ENCODE measurements around the gene RHOBTB1.
"Not testable (repeated sequence)": the region's sequence is repeated elsewhere in the genome, so short reads cannot be mapped to it uniquely, and the experiment has no call there.

The RHOBTB1 gene

GRCh38 chr10:60940446-60940845 is 3.5 kb downstream of the RHOBTB1 start:
- no peak for DNase-seq

- no peak for DNase-seq
Measured at GRCh38 chr10:60937784-60938654, 6.0 kb downstream of the RHOBTB1 start.

GRCh38 chr10:60937022-60937421 is 7.0 kb downstream of the RHOBTB1 start:
- no peak for DNase-seq

DNA sequence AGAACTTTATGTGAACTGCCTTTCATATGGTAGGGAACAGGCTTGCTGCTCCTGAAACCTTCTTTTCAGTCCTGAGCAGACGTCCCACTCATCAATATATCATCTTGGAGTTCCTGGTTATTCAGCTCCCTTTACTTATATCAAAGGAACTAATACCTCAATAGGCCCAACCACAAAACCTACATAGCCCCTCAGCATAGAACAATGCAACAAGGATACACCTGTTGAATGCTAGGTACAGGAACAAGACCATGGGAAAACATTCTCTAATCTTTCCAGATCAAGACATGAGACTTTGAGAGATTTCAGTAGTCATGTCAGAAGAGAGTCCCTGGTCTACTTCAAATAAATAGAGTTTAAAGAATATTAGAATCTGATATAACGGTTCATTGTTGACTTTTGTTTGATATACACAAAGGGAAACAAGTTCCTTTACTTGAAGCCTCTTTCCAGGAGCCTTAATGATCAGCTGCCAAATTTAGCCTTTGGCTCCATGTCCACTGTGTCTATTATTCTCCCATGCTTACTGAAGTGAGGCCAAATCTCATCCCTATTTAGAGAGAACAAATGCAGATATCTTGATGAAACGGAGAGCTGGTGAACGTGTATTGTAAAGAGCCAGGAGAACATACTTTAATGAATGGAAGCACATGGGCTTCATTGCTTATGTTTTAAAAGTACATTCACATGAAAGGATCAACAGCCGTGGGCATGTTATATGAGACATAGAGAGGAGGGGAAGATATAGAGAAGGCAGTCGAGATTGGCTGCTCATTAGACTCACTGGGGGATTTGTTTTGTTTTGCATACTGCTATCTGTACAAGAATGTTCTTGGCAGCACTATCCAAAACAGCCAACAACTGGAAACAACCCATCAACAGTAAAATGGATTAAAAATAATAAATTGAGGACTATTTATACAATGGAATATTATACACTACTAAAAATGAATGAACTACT is 9.5 kb downstream of the RHOBTB1 start:
- DNase-seq = no peak

DNA sequence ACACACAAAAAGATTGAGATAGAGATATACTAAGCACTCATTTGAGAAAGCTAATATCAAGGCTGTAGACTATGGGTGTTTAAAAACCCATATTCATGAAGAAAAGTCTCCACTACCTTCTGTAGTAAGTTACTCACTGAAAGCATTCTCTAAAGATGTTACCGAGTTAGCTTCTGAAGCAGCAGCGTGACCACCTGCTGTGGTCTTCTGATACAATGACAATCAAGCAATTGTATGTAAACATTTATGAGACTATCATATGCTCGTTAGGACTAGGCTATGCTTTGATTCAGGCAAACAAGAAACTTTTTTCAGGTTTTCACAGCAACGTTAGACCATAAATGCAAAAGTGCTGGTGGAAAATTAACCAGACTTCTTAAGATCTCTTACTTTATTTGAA is 11.2 kb downstream of the RHOBTB1 start:
- DNase-seq = no peak

GRCh38 chr10:60930237-60930636 is 13.7 kb downstream of the RHOBTB1 start:
- no peak for DNase-seq

DNA sequence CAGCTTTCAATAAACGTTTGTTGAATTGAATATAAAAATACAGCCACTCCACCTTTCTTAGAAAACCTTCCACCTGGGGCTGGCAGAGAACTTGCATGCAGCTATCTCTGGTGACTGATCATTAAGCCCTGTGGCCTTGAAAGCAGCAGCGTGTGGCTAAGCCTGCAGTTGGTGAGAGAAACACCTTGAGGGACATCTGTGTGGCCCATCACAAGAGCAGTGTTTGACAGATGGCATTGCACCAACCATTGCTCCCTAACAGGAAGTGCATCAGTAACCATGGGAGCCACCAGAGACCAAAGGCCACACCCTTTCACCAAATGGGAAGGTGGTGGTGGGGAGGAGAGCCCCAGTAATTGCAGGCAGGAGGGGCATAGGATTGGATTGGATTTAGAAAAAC is 22.4 kb downstream of the RHOBTB1 start:
- DNase-seq = no peak

- no peak for DNase-seq
Measured at GRCh38 chr10:60920479-60920878, 23.5 kb downstream of the RHOBTB1 start.

- DNase-seq = no peak
Measured at GRCh38 chr10:60919551-60919950, 24.4 kb downstream of the RHOBTB1 start.

DNA sequence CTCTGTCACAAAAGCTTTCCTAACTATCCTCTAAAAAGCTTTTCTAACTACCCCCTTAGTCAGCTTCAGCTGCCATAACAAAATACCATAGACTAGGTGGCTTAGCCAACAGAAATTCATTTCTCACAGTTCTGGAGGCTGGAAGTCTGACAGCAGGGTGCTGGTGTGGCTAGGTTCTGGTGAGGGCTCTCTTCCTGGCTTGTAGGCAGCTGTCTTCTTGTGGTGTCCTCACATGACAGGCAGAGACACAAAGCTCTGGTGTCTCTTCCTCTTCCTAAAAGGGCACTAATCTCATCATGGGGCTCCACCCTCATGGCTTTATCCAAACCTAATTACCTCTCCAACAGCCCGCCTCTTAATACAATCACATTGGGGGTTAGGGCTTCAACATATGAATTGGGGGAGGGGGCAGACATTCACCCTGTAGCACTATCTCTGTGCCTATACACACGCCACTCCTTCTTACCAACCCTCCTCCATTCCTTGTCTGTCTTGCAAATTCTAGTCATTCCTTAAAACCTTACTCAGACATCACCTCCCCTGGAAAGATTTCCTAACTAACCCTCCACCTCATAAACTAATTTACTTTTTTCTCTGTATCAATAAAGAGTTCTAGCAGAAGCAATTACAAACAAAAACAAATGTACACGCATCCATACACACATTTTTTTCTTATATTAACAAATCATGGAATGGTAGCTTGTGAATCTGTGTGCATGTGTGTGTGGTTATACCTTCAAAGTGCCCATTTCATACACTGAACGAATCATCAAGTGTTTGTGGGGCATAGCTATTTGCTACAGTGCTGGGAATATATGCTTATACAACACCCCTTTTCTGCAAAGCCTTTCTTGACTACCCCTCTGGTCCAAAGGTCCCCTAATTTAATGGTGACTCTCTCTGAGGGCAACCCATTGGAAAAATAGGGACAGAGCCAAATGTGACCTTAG is 26.4 kb downstream of the RHOBTB1 start:
- DNase-seq = no peak

GRCh38 chr10:60916025-60916424 is 28.0 kb downstream of the RHOBTB1 start:
- DNase-seq = no peak

- DNase-seq = no peak
Measured at GRCh38 chr10:60914690-60915141, 29.3 kb downstream of the RHOBTB1 start.

GRCh38 chr10:60913657-60914056 is 30.3 kb downstream of the RHOBTB1 start:
- no peak for DNase-seq

DNA sequence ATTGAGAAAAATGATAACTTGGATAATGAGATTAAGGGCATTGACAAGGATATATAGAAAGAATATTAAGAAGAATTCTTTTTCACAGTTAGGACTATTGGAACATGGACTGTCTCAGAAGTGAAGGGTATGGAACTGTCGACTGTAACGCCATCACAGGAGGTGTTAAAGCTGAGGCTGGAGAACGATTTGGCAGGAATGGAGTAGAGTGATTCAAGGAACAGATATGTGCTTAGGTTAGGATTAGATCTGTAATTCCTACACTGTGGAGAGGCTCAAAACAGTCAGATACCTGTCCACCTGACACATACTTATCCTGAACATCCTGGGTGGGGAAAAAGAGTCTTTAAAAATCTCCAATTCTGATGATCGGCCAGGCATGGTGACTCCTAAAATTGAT is 30.9 kb downstream of the RHOBTB1 start:
- DNase-seq = no peak

DNA sequence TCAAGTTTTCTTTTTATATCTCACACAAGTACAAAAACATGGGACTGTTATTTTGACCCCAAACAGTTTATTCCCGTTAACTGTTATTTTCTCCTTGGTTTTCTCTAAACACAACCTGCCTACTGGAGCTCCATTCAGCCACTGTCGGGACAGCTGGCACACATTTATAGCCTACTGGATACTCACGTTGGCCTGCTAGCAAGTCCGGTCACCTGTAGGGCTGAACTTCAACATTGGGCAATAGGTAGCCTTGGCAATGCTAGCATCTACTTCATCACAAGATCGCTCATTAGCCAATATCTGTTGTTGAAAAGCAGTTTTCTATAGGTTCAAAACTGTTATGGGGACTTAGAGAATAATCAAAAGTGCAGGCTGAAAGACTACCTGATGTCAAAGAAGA is 32.3 kb downstream of the RHOBTB1 start:
- no peak for DNase-seq

GRCh38 chr10:60911216-60911615 is 32.8 kb downstream of the RHOBTB1 start:
- DNase-seq = no peak

DNA sequence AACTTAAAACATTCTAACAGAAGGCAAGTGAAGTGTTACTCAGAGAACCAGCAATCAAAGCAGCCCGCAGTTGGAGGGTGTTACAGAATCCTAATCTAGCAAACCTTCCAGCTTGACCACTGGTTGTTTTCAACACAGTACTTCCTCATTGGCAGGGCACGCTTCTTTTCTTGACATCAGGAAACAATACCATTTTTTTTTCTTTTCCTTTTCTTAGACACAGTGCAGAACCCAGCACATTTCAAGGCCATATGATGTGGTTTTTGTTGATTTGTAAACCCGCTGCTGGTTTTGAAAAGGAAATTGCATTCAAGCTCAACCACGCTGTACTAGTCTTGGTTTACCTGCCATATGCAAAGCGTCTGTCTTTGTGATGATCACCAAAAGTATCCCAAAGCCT is 33.4 kb downstream of the RHOBTB1 start:
- DNase-seq = peak; percentile 19 to 40

- no peak for DNase-seq
Measured at GRCh38 chr10:60908896-60909295, 35.1 kb downstream of the RHOBTB1 start.

- DNase-seq = no peak
Measured at GRCh38 chr10:60908031-60908430, 36.0 kb downstream of the RHOBTB1 start.

DNA sequence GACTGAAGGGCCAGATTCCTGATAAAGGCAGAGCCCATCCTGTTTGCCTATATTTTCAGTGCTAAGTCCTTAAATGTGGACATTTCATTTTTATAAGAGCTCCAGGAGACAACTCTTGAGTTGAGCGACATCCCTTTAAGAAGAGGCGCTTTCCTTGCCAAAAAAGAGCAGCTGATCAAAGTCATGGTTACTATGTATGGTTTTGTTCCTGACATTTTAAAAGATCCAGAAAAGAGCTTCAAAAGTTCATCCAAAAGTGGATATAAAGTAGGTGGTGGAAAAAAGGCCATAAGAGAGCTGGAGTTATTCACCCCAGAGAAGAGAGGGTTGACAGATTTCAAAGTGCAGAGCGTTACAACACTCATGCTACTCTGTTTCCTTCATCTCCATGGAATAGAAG is 36.7 kb downstream of the RHOBTB1 start:
- DNase-seq = no peak

GRCh38 chr10:60906825-60907224 is 37.2 kb downstream of the RHOBTB1 start:
- DNase-seq = not testable (repeated sequence)

- no peak for DNase-seq
Measured at GRCh38 chr10:60906411-60906810, 37.6 kb downstream of the RHOBTB1 start.

- no peak for DNase-seq
Measured at GRCh38 chr10:60905580-60905979, 38.4 kb downstream of the RHOBTB1 start.
